ENCODE measurements around the gene PIF1. TPM values are rescaled to one million over a fixed set of nuclear protein-coding genes. Genes with fewer than 3 reads are reported as not detected.

The PIF1 gene, protein sequence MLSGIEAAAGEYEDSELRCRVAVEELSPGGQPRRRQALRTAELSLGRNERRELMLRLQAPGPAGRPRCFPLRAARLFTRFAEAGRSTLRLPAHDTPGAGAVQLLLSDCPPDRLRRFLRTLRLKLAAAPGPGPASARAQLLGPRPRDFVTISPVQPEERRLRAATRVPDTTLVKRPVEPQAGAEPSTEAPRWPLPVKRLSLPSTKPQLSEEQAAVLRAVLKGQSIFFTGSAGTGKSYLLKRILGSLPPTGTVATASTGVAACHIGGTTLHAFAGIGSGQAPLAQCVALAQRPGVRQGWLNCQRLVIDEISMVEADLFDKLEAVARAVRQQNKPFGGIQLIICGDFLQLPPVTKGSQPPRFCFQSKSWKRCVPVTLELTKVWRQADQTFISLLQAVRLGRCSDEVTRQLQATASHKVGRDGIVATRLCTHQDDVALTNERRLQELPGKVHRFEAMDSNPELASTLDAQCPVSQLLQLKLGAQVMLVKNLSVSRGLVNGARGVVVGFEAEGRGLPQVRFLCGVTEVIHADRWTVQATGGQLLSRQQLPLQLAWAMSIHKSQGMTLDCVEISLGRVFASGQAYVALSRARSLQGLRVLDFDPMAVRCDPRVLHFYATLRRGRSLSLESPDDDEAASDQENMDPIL
- polyA plus RNA-seq (2011; rRNA removed) (5.6 and 6.2 TPM in 2 replicates), polyA minus RNA-seq (2011; rRNA and poly(A)+ RNA removed) (6.3 and 6.5 TPM in 2 replicates)

DNA sequence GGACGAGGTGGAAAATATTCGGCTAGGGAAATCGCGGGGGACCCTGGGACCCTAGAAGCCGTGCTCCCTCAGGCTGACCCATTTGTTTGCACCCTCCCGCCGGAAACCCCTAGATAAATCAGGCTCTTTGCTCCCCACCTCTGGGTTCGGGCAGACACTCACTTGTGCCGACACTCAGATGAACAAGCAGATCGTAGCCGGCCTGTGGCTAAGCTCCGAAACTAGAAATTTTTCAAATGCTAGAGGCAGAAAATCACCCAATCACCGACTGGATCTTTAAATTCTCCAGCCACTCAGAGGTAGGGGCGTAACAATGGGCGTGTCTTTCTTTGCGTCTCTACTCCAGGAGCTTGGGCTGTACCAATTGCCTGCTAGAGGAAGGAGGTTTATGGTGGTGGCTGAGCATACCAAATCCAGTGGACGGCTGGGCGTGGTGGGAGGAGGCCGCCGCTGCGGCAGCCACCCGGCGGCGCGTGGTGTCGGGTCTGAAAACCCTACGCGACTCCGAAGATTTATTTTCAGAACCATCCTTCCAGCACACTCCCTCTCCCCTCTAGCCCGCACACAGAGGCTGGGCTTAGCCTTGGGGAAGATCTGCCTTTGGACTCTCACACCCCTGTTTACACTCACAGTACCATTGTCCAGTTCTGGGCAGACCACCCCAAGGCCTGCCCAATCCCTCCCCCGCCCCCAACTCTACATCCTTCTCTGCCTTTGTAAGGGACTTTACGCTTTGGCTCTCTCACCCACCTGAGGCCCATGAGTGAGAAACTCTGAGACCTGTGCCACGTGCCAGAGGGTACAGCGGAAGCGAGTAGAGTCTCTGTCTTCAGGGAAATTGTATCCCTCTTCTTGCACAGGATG lies at the start of gene PIF1:
Gene PIF1, minus strand, starts transcription at position 217 of the 864 bp plus-strand sequence. CDS start 1,312 bp downstream, outside the sequence.
- TF ChIP-seq, protein P1, sequence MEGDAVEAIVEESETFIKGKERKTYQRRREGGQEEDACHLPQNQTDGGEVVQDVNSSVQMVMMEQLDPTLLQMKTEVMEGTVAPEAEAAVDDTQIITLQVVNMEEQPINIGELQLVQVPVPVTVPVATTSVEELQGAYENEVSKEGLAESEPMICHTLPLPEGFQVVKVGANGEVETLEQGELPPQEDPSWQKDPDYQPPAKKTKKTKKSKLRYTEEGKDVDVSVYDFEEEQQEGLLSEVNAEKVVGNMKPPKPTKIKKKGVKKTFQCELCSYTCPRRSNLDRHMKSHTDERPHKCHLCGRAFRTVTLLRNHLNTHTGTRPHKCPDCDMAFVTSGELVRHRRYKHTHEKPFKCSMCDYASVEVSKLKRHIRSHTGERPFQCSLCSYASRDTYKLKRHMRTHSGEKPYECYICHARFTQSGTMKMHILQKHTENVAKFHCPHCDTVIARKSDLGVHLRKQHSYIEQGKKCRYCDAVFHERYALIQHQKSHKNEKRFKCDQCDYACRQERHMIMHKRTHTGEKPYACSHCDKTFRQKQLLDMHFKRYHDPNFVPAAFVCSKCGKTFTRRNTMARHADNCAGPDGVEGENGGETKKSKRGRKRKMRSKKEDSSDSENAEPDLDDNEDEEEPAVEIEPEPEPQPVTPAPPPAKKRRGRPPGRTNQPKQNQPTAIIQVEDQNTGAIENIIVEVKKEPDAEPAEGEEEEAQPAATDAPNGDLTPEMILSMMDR (IDR thresholded peaks at IDR 0.05; ENCODE audit: low read depth, low read length) = no peak
- CTCF ChIA-PET = interaction anchor here (0.6 to 2.7 kb wide), 2 partner anchors 10 to 672 kb away, joined by 3 to 12 read pairs; no protein-coding TSS in a partner anchor

DNA sequence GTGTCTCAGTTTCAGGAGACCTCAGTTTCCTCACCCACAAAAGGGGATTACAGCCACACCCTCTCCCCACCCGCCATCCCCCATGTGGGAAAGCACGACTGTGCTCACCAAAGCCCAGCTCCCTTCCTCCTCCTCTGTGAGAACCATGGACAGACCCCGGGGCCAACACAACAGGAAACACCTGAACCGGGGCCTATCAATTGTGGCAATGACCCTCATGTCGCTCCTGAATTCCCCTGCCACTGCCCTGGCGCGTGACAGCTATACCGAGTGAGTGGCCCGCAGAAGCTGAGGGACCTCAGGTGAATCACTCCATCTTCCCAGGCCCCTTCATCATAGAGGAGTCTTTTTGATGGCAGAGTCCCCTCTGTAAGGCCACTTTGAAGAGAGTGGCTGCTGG lies 44.9 kb upstream of the PIF1 start:
- DNase-seq (ENCODE audit: low read depth, low spot score) = no peak
- H3K27ac ChIP-seq (ENCODE audit: low read depth, low read length) = no peak overlapping the region
- no peaks in the 10 kb centered on the region for H3K27me3 ChIP-seq (ENCODE audit: control insufficient read depth, insufficient read depth, low read length)
- H3K9me3 ChIP-seq (ENCODE audit: control insufficient read depth, insufficient read depth, low read length) = no peaks in the 10 kb centered on the region; the same call in 1 of the 2 replicates
- ChIA-PET POLR2A (interaction anchor here (0.6 kb wide), 1 partner anchor 27 kb away, joined by 3 read pairs; no protein-coding TSS in a partner anchor), CTCF (no interaction called here)
- H3K4me3 ChIP-seq (ENCODE audit: low read depth, low read length) = no peak overlapping the region
- TF ChIP-seq, protein P1 (IDR thresholded peaks at IDR 0.05; ENCODE audit: low read depth, low read length) = no peak

More for the DNA sequence above, at the start of gene PIF1:
- Histone ChIP-seq H3K9me3 (ENCODE audit: control insufficient read depth, insufficient read depth, low read length) (no peaks in the 10 kb centered on the region), H3K4me3 (ENCODE audit: low read depth, low read length) (peak within 1 kb of the TSS; percentile 68), H3K27ac (ENCODE audit: low read depth, low read length) (peak within 1 kb of the TSS; percentile 77), H3K27me3 (ENCODE audit: control insufficient read depth, insufficient read depth, low read length) (no peaks in the 10 kb centered on the region)
- DNase-seq (ENCODE audit: low read depth, low spot score) = peak; percentile 94
- POLR2A ChIA-PET = interaction anchor here (0.6 to 1.3 kb wide), 7 partner anchors 10 to 159 kb away, joined by 3 to 11 read pairs (median 4); no protein-coding TSS in a partner anchor

DNA sequence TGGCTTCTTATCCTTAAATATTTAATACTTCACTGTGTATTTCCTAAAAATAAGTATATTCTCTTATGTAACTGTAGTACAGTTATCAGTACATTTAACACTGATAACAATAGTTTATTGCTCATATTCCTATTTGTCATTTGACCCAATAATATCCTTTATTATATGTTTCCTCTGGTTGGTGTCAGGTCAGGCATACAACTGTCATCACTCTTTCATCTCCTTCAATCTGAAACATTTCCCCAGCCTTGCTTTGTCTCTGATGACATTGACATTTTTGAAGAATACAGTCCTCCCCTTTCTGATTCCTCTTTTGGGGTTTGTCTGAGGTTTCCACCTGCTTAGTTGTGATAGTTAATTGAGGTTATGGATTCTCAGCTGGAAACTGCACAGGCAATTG lies 44.1 kb upstream of the PIF1 start:
- POLR2A ChIA-PET = no interaction called here

DNA sequence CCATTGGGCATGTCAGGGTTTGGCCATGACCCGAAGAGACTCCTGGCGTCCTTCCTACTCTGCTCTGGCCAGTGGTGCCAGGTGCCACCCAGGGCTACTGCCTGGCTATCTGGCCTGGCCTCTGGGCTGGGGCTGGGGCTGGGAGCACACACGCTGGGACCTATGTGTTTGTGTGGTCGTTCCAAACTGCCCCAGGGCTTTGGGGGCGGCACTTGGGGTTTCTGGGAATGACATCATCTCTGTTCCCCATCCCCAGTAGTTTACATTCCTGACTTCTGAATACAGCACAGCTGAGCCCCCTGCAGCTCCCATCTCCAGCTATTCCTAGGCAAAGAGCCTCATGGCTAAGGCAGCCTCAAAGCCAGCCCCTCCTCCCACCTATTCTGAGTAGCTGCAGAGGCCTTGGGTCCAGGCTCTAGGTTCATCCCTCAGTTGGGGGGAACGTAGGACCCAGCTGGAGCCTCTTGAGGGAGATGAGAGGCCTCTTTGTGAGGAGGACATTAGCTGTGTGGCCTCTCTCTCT lies 40.6 kb upstream of the PIF1 start:
- Histone ChIP-seq H3K27me3 (ENCODE audit: control insufficient read depth, insufficient read depth, low read length) (no peaks in the 10 kb centered on the region), H3K4me3 (ENCODE audit: low read depth, low read length) (no peak overlapping the region), H3K9me3 (ENCODE audit: control insufficient read depth, insufficient read depth, low read length) (no peaks in the 10 kb centered on the region; the same call in 1 of the 2 replicates), H3K27ac (ENCODE audit: low read depth, low read length) (peak overlapping the region; percentile 91)
- DNase-seq (ENCODE audit: low read depth, low spot score) = peak; percentile 93
- POLR2A ChIA-PET = interaction anchor here (1.2 to 1.8 kb wide), 4 partner anchors 10 to 25 kb away, joined by 3 to 18 read pairs (median 12); partner anchors contain the start of gene PLEKHO2
- TF ChIP-seq, protein P1 (IDR thresholded peaks at IDR 0.05; ENCODE audit: low read depth, low read length) = no peak
- CTCF ChIA-PET = interaction anchor here (1.0 kb wide), 1 partner anchor 8 kb away, joined by 3 read pairs; no protein-coding TSS in a partner anchor

More for the DNA sequence above, 44.1 kb upstream of the PIF1 start:
- Histone ChIP-seq H3K27me3 (ENCODE audit: control insufficient read depth, insufficient read depth, low read length) (no peaks in the 10 kb centered on the region), H3K9me3 (ENCODE audit: control insufficient read depth, insufficient read depth, low read length) (no peaks in the 10 kb centered on the region; the same call in 1 of the 2 replicates), H3K4me3 (ENCODE audit: low read depth, low read length) (no peak overlapping the region), H3K27ac (ENCODE audit: low read depth, low read length) (no peak overlapping the region)
- TF ChIP-seq, protein P1 (IDR thresholded peaks at IDR 0.05; ENCODE audit: low read depth, low read length) = no peak
- CTCF ChIA-PET = no interaction called here
- DNase-seq (ENCODE audit: low read depth, low spot score) = no peak
